ENCODE measurements around the gene COMMD3.

GRCh38 chr10:22349755-22350154 is 33.6 kb downstream of the COMMD3 start:
- TF ChIP-seq POLR2A (IDR thresholded peaks at IDR 0.05; ENCODE audit: low read depth) (no peak), CTCF (IDR thresholded peaks at IDR 0.05) (no peak), POLR2AphosphoS5 (IDR thresholded peaks at IDR 0.05) (no peak), EP300 (IDR thresholded peaks at IDR 0.05) (no peak)

All from esophagus muscularis mucosa (tissue), 4 donors.